Endodermal cell (in vitro differentiated cells): Measurements from ENCODE around the gene KERA. TPM values are rescaled to one million over a fixed set of nuclear protein-coding genes. Genes with fewer than 3 reads are reported as not detected.

Experiments used
- DNase-seq: peaks from one replicate; pipeline ENCODE4 v3.0.0-alpha.2; 2017
- H3K27ac ChIP-seq: 2 replicates; pipeline ENCODE4 v1.5.1; 2013; ENCODE audit warnings: mild to moderate bottlenecking, low read depth, low read length, moderate library complexity
- H3K27me3 ChIP-seq: 2 replicates; pipeline ENCODE4 v1.6.1; 2013; ENCODE audit warnings: mild to moderate bottlenecking, low read length, moderate library complexity; ENCODE audit not compliant: insufficient read depth, control insufficient read depth, poor library complexity, severe bottlenecking
- H3K36me3 ChIP-seq: 2 replicates; pipeline ENCODE4 v1.7.0; 2013; ENCODE audit warnings: mild to moderate bottlenecking, low read length, moderate library complexity; ENCODE audit not compliant: control insufficient read depth, insufficient read depth
- H3K4me1 ChIP-seq: one replicate; pipeline ENCODE4 v1.7.0; 2013; ENCODE audit warnings: low read length; ENCODE audit not compliant: control insufficient read depth, insufficient read depth
- H3K4me3 ChIP-seq: 2 replicates; pipeline ENCODE4 v1.5.1; 2013; ENCODE audit warnings: mild to moderate bottlenecking, low read length, moderate library complexity
- H3K9ac ChIP-seq: 2 replicates; pipeline ENCODE4 v1.6.1; 2013; ENCODE audit warnings: mild to moderate bottlenecking, low read length, moderate library complexity; ENCODE audit not compliant: poor library complexity, severe bottlenecking; ENCODE audit errors: extremely low read depth
- H3K9me3 ChIP-seq: 2 replicates; pipeline ENCODE4 v1.6.1; 2013; ENCODE audit warnings: mild to moderate bottlenecking, low read length, moderate library complexity; ENCODE audit not compliant: control insufficient read depth
- H3K27ac Mint-ChIP-seq: 2 replicates; pipeline ENCODE4 v1.8.0; 2020; ENCODE audit warnings: mixed read lengths
- H3K27me3 Mint-ChIP-seq: 2 replicates; pipeline ENCODE4 v1.8.0; 2021; ENCODE audit warnings: mild to moderate bottlenecking, mixed read lengths; ENCODE audit not compliant: insufficient read depth
- H3K36me3 Mint-ChIP-seq: 2 replicates; pipeline ENCODE4 v1.8.0; 2020; ENCODE audit warnings: low read depth, mixed read lengths
- H3K4me1 Mint-ChIP-seq: 2 replicates; pipeline ENCODE4 v1.8.0; 2020; ENCODE audit warnings: mixed read lengths
- H3K4me3 Mint-ChIP-seq: 2 replicates; pipeline ENCODE4 v1.8.0; 2020; ENCODE audit warnings: mild to moderate bottlenecking, moderate library complexity, mixed read lengths
- H3K9me3 Mint-ChIP-seq: 2 replicates; pipeline ENCODE4 v1.8.0; 2020; ENCODE audit warnings: mild to moderate bottlenecking, mixed read lengths
- WGBS, 2 experiments: methylation state at CpG; one replicate each; pipeline versions ENCODE4 v1.1.5 to v1.1.7; 2013; ENCODE audit warnings: missing lambda C conversion rate in 2 of 2, mixed read lengths in 1 of 2; ENCODE audit not compliant: insufficient coverage in 1 of 2, insufficient read length in 1 of 2; 5-methylcytosine and 5-hydroxymethylcytosine counted together
- total RNA-seq, 2 donors: library from RNA; stranded (reverse); fragmentation: NEBNext Ultra II Directional in 1 of 2; extraction: Animal tissue kit (Norgen Biotek cat#: 25700) in 1 of 2; gene quantifications; 2 replicates in 1 of 2; 3 replicates in 1 of 2; pipeline ENCODE4 v1.2.1, GENCODE V29; 2021
- TF ChIP-seq, protein P1 (sequence below): fragments of 200-600 bp; sonication (generic); conservative IDR thresholded peaks from 2 replicates; pipeline ENCODE4 v1.5.0; 2021; ENCODE audit warnings: antibody characterized with exemption, mild to moderate bottlenecking

Gene KERA
- total RNA-seq, 2 donors from 2014 or later: not detected

- WGBS, 2 experiments: 87 to 100% methylated on average over 1 to 2 of the region's 2 CpGs
- Histone ChIP-seq H3K27ac (no peak overlapping the region), H3K4me1 (no peaks in the 10 kb centered on the region), H3K27me3 (no peaks in the 10 kb centered on the region), H3K9me3 (no peaks in the 10 kb centered on the region), H3K36me3 (no peaks in the 10 kb centered on the region), H3K9ac (no peak overlapping the region), H3K4me3 (no peak overlapping the region)
- Mint-ChIP-seq H3K9me3 (no peaks in the 10 kb centered on the region), H3K27me3 (no peaks in the 10 kb centered on the region), H3K4me3 (no peak overlapping the region), H3K4me1 (no peaks in the 10 kb centered on the region), H3K27ac (no peak overlapping the region), H3K36me3 (no peaks in the 10 kb centered on the region)
- TF ChIP-seq, protein P1, sequence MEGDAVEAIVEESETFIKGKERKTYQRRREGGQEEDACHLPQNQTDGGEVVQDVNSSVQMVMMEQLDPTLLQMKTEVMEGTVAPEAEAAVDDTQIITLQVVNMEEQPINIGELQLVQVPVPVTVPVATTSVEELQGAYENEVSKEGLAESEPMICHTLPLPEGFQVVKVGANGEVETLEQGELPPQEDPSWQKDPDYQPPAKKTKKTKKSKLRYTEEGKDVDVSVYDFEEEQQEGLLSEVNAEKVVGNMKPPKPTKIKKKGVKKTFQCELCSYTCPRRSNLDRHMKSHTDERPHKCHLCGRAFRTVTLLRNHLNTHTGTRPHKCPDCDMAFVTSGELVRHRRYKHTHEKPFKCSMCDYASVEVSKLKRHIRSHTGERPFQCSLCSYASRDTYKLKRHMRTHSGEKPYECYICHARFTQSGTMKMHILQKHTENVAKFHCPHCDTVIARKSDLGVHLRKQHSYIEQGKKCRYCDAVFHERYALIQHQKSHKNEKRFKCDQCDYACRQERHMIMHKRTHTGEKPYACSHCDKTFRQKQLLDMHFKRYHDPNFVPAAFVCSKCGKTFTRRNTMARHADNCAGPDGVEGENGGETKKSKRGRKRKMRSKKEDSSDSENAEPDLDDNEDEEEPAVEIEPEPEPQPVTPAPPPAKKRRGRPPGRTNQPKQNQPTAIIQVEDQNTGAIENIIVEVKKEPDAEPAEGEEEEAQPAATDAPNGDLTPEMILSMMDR: no peak
- no peak for DNase-seq
Measured at GRCh38 chr12:91100906-91101305, 43.1 kb upstream of the KERA start.

- no peaks in the 10 kb centered on the region for H3K27me3 ChIP-seq
- DNase-seq: no peak
- no peak overlapping the region for H3K4me3 Mint-ChIP-seq
- no peak overlapping the region for H3K4me3 ChIP-seq
- no peak overlapping the region for H3K9ac ChIP-seq
- peaks cover 5% of the 10 kb centered on the region for H3K9me3 ChIP-seq
- H3K9me3 Mint-ChIP-seq: peaks cover 5% of the 10 kb centered on the region
- no peaks in the 10 kb centered on the region for H3K36me3 Mint-ChIP-seq
- H3K27me3 Mint-ChIP-seq: no peaks in the 10 kb centered on the region
- H3K27ac ChIP-seq: no peak overlapping the region
- H3K4me1 Mint-ChIP-seq: no peaks in the 10 kb centered on the region
- H3K36me3 ChIP-seq: no peaks in the 10 kb centered on the region
- TF ChIP-seq, protein P1: no peak
- 80 to 90% methylated on average over 2 of the region's 2 CpGs for WGBS, 2 experiments
- no peaks in the 10 kb centered on the region for H3K4me1 ChIP-seq
- no peak overlapping the region for H3K27ac Mint-ChIP-seq
Measured at GRCh38 chr12:91099836-91100235, 42.0 kb upstream of the KERA start.

GRCh38 chr12:91099341-91099740, 41.5 kb upstream of the KERA start:
- Mint-ChIP-seq H3K4me1 (no peaks in the 10 kb centered on the region), H3K4me3 (no peak overlapping the region), H3K27ac (no peak overlapping the region), H3K27me3 (no peaks in the 10 kb centered on the region), H3K36me3 (no peaks in the 10 kb centered on the region), H3K9me3 (peaks cover 5% of the 10 kb centered on the region)
- H3K4me3 ChIP-seq: no peak overlapping the region
- H3K9ac ChIP-seq: no peak overlapping the region
- WGBS, 2 experiments: 40 to 50% methylated on average over 2 of the region's 2 CpGs
- no peaks in the 10 kb centered on the region for H3K36me3 ChIP-seq
- H3K27ac ChIP-seq: no peak overlapping the region
- TF ChIP-seq, protein P1: no peak
- peaks cover 5% of the 10 kb centered on the region for H3K9me3 ChIP-seq
- H3K27me3 ChIP-seq: no peaks in the 10 kb centered on the region
- DNase-seq: no peak
- no peaks in the 10 kb centered on the region for H3K4me1 ChIP-seq
